NCI-H2029 treated with DMSO at 0.1 percent for 48 hours (cell line): ENCODE measurements around the gene TOB1.

Experiments used
- DNase-seq: peaks from one replicate; lab custom pipeline; 2025; lab: John Stamatoyannopoulos, UW

The TOB1 gene

GRCh38 chr17:50832267-50832863 lies 33.8 kb downstream of the TOB1 start:
- DNase-seq, result no peak

- no peak for DNase-seq
Observed at GRCh38 chr17:50831471-50831928, 34.7 kb downstream of the TOB1 start.

GRCh38 chr17:50830994-50831393 lies 35.2 kb downstream of the TOB1 start:
- no peak for DNase-seq

- DNase-seq, result no peak
Observed at GRCh38 chr17:50830352-50830751, 35.8 kb downstream of the TOB1 start.

GRCh38 chr17:50829332-50829731 lies 36.8 kb downstream of the TOB1 start:
- no peak for DNase-seq

GRCh38 chr17:50828508-50829170 lies 37.5 kb downstream of the TOB1 start:
- no peak for DNase-seq

- DNase-seq, result no peak
Observed at GRCh38 chr17:50825188-50825587, 41.0 kb downstream of the TOB1 start.

- DNase-seq, result no peak
Observed at GRCh38 chr17:50824429-50824828, 41.7 kb downstream of the TOB1 start.

GRCh38 chr17:50822550-50822949 lies 43.6 kb downstream of the TOB1 start:
- no peak for DNase-seq

GRCh38 chr17:50820651-50821050 lies 45.5 kb downstream of the TOB1 start:
- DNase-seq, result no peak

GRCh38 chr17:50818921-50819657 lies 47.1 kb downstream of the TOB1 start:
- DNase-seq, result no peak

GRCh38 chr17:50818261-50818660 lies 47.9 kb downstream of the TOB1 start:
- no peak for DNase-seq

- DNase-seq, result no peak
Observed at GRCh38 chr17:50817838-50818237, 48.3 kb downstream of the TOB1 start.

GRCh38 chr17:50816771-50817751 lies 49.1 kb downstream of the TOB1 start:
- no peak for DNase-seq

GRCh38 chr17:50816271-50816670 lies 49.9 kb downstream of the TOB1 start:
- no peak for DNase-seq

- DNase-seq, result no peak
Observed at GRCh38 chr17:50815400-50815799, 50.8 kb downstream of the TOB1 start.

- no peak for DNase-seq
Observed at GRCh38 chr17:50813583-50813982, 52.6 kb downstream of the TOB1 start.
